Kidney (tissue), 14 donors: ENCODE results near the gene RASGRP3. TPM values are rescaled to one million over a fixed set of nuclear protein-coding genes. Genes with fewer than 3 reads are reported as not detected.
"Not testable (repeated sequence)": the region's sequence is repeated elsewhere in the genome, so short reads cannot be mapped to it uniquely, and the experiment has no call there.

Experiments
- DNase-seq, 5 donors: peaks; one replicate each; pipeline ENCODE4 v3.0.0-alpha.2; 2013 to 2020
- FAIRE-seq: peaks from 2 replicates; lab custom pipeline; 2012; peaks lifted over from hg19 to GRCh38; lab: Jason Lieb, UNC
- H3K27ac ChIP-seq, 2 donors: one replicate each; pipeline ENCODE4 v1.7.0; 2013; ENCODE audit warnings: low read depth in 2 of 2, low read length in 2 of 2, inconsistent platforms in 1 of 2
- H3K27me3 ChIP-seq: one replicate; pipeline ENCODE4 v1.7.1; 2013; ENCODE audit warnings: low read length, inconsistent platforms; ENCODE audit not compliant: control insufficient read depth, insufficient read depth
- H3K36me3 ChIP-seq, 3 donors: one replicate each; pipeline versions ENCODE4 v1.7.0 to v1.7.1; 2013; ENCODE audit warnings: low read length in 3 of 3, control low read depth in 1 of 3, inconsistent platforms in 1 of 3; ENCODE audit not compliant: insufficient read depth in 3 of 3, control insufficient read depth in 2 of 3
- H3K4me1 ChIP-seq, 3 donors: one replicate each; pipeline versions ENCODE4 v1.7.0 to v1.7.1; 2013; ENCODE audit warnings: low read length in 3 of 3, inconsistent platforms in 1 of 3, low read depth in 1 of 3; ENCODE audit not compliant: control insufficient read depth in 2 of 3, insufficient read depth in 2 of 3
- H3K4me3 ChIP-seq, 3 donors: one replicate each; pipeline versions ENCODE4 v1.7.0 to v1.8.1; 2013; ENCODE audit warnings: low read length in 3 of 3, control low read depth in 1 of 3, inconsistent platforms in 1 of 3
- H3K9ac ChIP-seq, 3 donors: one replicate each; pipeline versions ENCODE4 v1.7.0 to v1.7.1; 2013; ENCODE audit warnings: low read length in 3 of 3, control low read depth in 1 of 3, inconsistent platforms in 1 of 3
- H3K9me3 ChIP-seq, 3 donors: one replicate each; pipeline versions ENCODE4 v1.7.0 to v1.7.1; 2013; ENCODE audit warnings: low read length in 3 of 3, control low read depth in 1 of 3, inconsistent platforms in 1 of 3; ENCODE audit not compliant: control insufficient read depth in 2 of 3, insufficient read depth in 1 of 3
- CTCF ChIP-seq: IDR thresholded peaks from 3 replicates; pipeline ENCODE4 v1.5.1; 2012; ENCODE audit warnings: mild to moderate bottlenecking, moderate library complexity, borderline replicate concordance; ENCODE audit not compliant: insufficient read depth; ENCODE audit errors: extremely low read depth
- intact Hi-C: fragments of 100-400 bp; cut with DNase I; formaldehyde crosslinking; loops from one replicate; pipeline ENCODE4 v1.11.1; 2022
- polyA plus RNA-seq: library from polyadenylated mRNA; stranded (reverse); fragments of 350-450 nt; fragmentation: Illumina TruSeq; extraction: RNeasy Lipid Tissue Mini Kit (QIAGEN cat#74804); gene quantifications from one replicate; pipeline ENCODE4 v1.2.3, GENCODE V29; 2014; ENCODE audit warnings: low read depth, low replicate concordance; ENCODE audit not compliant: insufficient read depth
- total RNA-seq: library from RNA; stranded (reverse); fragmentation: NEBNext Ultra II Directional; extraction: Animal tissue kit (Norgen Biotek cat#: 25700); gene quantifications from one replicate; pipeline ENCODE4 v1.2.1, GENCODE V29; 2021
- donor health status: control.
- donor health status: control.
- donor health status: control.
- donor health status: control.
- donor health status: control.
- donor health status: DM: yes; HTN: yes; CAD: no.
- donor health status: Normal renal cell carcinoma (clear cell type).

Gene RASGRP3
- total and polyA plus RNA-seq, 2 donors from 2014 or later, result 7.8 to 22.6 TPM

- Histone ChIP-seq H3K4me1 (no peaks in the 10 kb centered on the region), H3K9ac (no peak overlapping the region), H3K4me3 (no peak overlapping the region), H3K27me3 (no peaks in the 10 kb centered on the region), H3K9me3 (no peaks in the 10 kb centered on the region), H3K27ac (no peak overlapping the region), H3K36me3 (no peaks in the 10 kb centered on the region)
- no peak for TF ChIP-seq CTCF
- intact Hi-C loops, result no loop called here
- FAIRE-seq (no peak), DNase-seq (no peak)
These were observed 18.1 kb upstream of the RASGRP3 start for GRCh38 chr2:33458248-33458819.

DNA sequence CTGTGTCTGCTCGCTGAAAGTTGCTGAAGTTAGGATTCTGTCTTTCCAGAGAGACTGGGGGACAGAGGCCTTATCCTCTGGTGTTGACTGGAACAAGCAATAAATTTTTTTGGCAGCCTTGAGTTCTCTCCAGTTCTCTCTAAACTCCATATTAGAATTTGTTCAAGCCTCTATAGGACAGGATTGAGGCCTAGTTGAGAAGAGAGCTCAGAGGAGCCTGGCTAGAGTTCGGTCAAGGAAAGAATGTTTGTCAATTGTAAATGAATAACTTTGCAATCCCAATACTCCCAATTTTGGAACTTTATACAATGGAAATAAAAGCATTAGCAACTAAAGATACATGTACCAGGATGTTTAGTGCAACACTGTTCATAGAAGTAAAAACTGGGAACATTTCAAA, 16.7 kb upstream of the RASGRP3 start:
- Histone ChIP-seq H3K4me1 (no peaks in the 10 kb centered on the region), H3K27me3 (no peaks in the 10 kb centered on the region), H3K36me3 (no peaks in the 10 kb centered on the region), H3K9ac (no peak overlapping the region), H3K27ac (no peak overlapping the region), H3K9me3 (no peaks in the 10 kb centered on the region), H3K4me3 (no peak overlapping the region)
- no peak for TF ChIP-seq CTCF
- DNase-seq (peak in 1 of 5 donors; percentile 48), FAIRE-seq (no peak)
- intact Hi-C loops, result no loop called here

- intact Hi-C loops, H3K27ac ChIP-seq, H3K4me3 ChIP-seq, DNase-seq, FAIRE-seq, H3K27me3 ChIP-seq, H3K9me3 ChIP-seq, H3K4me1 ChIP-seq, H3K9ac ChIP-seq, H3K36me3 ChIP-seq: not testable (repeated sequence)
These were observed 13.9 kb upstream of the RASGRP3 start for GRCh38 chr2:33462512-33462911.

- DNase-seq (no peak), FAIRE-seq (no peak)
- Histone ChIP-seq H3K9ac (no peak overlapping the region), H3K27ac (no peak overlapping the region), H3K27me3 (no peaks in the 10 kb centered on the region), H3K36me3 (no peaks in the 10 kb centered on the region), H3K4me3 (no peak overlapping the region), H3K4me1 (no peaks in the 10 kb centered on the region), H3K9me3 (no peaks in the 10 kb centered on the region)
- TF ChIP-seq CTCF, result no peak
- intact Hi-C loops, result no loop called here
These were observed 9.0 kb upstream of the RASGRP3 start for GRCh38 chr2:33467413-33467812.
